ENCODE results near the gene DPP6. TPM values are rescaled to one million over a fixed set of nuclear protein-coding genes. Genes with fewer than 3 reads are reported as not detected.
A peak's percentile ranks its signal among the peaks of the same experiment; 100 is the strongest.

DPP6 gene
- total and polyA plus RNA-seq, 9 of the 15 experiments (the other 6 are each of a cell fraction or from before 2014, with no cell fraction given), result not detected

- H3K9me3 ChIP-seq (replicated peaks; ENCODE audit: control insufficient read depth, insufficient read depth, low read depth, low read length), result peaks cover 3% of the 10 kb centered on the region; the same call in 1 of the 2 replicates
- H3K4me2 ChIP-seq (ENCODE audit: insufficient read depth, low read length), result peak overlapping the region; percentile 16; the same call in 1 of the 2 replicates
- intact Hi-C loops (cut with micrococcal nuclease) (no loop called here), in situ Hi-C loops (cut with MboI) (no loop called here)
- H4K20me1 ChIP-seq (replicated peaks; ENCODE audit: control insufficient read depth, insufficient read depth, low read length), result no peaks in the 10 kb centered on the region
- ATAC-seq (peak; percentile 39; the same call in 1 of the 3 replicates), DNase-seq (ENCODE audit: extremely low read depth in 1 of 4, low spot score in 3 of 4) (no peak), FAIRE-seq (no peak)
- H3K27me3 ChIP-seq (ENCODE audit: control insufficient read depth in 2 of 2, insufficient read depth in 2 of 2, low read length in 2 of 2), result peaks cover 8 to 20% of the 10 kb centered on the region in 2 experiments; a peak in 4 of 5 replicates
- BruUV-seq (replicated peaks), result no TSS peak
- peak; percentile 41; the same call in 1 of the 2 replicates for TF ChIP-seq TEAD4 (IDR thresholded peaks at IDR 0.05; ENCODE audit: low read length)
- TF ChIP-seq TEAD4 (CRISPR knock-in tag; IDR thresholded peaks at IDR 0.05; ENCODE audit: borderline replicate concordance), result no peak
- no peak for TF ChIP-seq ZNF778 (CRISPR knock-in tag; IDR thresholded peaks at IDR 0.05)
- peak; percentile 72; the same call in 1 of the 2 replicates for TF ChIP-seq HNRNPUL1 (IDR thresholded peaks at IDR 0.05; ENCODE audit: low read length)
- TF ChIP-seq NFIC (IDR thresholded peaks at IDR 0.05), result no peak
- peak; percentile 77 for TF ChIP-seq EGR1 (conservative IDR thresholded peaks at IDR 0.05)
- TF ChIP-seq SAFB (IDR thresholded peaks at IDR 0.05; ENCODE audit: borderline replicate concordance, low read depth, low read length), result peak; percentile 67; the same call in 1 of the 2 replicates
- peaks cover 0 to 10% of the 10 kb centered on the region in 2 experiments; a peak in 3 of 5 replicates for H3K4me1 ChIP-seq (replicated peaks in 1 of 2; ENCODE audit: control insufficient read depth in 2 of 2, insufficient read depth in 2 of 2, low read length in 2 of 2)
- H3K36me3 ChIP-seq (ENCODE audit: control insufficient read depth, insufficient read depth, low read length), result no peaks in the 10 kb centered on the region
- 3% methylated on average over 8 of the region's 10 CpGs for WGBS (ENCODE audit: insufficient coverage, low coverage, missing lambda C conversion rate)
- no peaks in the 10 kb centered on the region for H3K9me1 ChIP-seq (ENCODE audit: control insufficient read depth, insufficient read depth, low read length)
- no peak overlapping the region for H3K4me3 ChIP-seq
- ChIA-PET POLR2A (interaction anchor here (0.6 kb wide), 1 partner anchor 120 kb away, joined by 3 read pairs; no protein-coding TSS in a partner anchor), CTCF (ENCODE audit: low intra/inter-chr PET ratio) (no interaction called here)
- H3K27ac ChIP-seq (ENCODE audit: extremely low read depth, low read depth, low read length), result no peak overlapping the region
- no peak overlapping the region for H3K9ac ChIP-seq (ENCODE audit: insufficient read depth in 1 of 2, low read depth in 2 of 2, low read length in 2 of 2)
- H3K79me2 ChIP-seq (ENCODE audit: control insufficient read depth, insufficient read depth, low read length), result no peaks in the 10 kb centered on the region
- no peak overlapping the region for H2AFZ ChIP-seq (ENCODE audit: low read depth, low read length)
Observed at GRCh38 chr7:154656618-154657017, 604.4 kb downstream of the DPP6 start.

- no TSS peak for BruUV-seq (replicated peaks)
- no peak for FAIRE-seq
- DNase-seq (ENCODE audit: extremely low read depth in 1 of 4, low spot score in 3 of 4), result no peak
- in situ Hi-C loops (cut with MboI) (no loop called here), intact Hi-C loops (cut with micrococcal nuclease) (no loop called here)
- Histone ChIP-seq H3K27me3 (ENCODE audit: control insufficient read depth in 2 of 2, insufficient read depth in 2 of 2, low read length in 2 of 2) (no peaks in the 10 kb centered on the region), H3K9me3 (replicated peaks; ENCODE audit: control insufficient read depth, insufficient read depth, low read depth, low read length) (peaks cover 8% of the 10 kb centered on the region), H3K9me1 (ENCODE audit: control insufficient read depth, insufficient read depth, low read length) (no peaks in the 10 kb centered on the region), H4K20me1 (replicated peaks; ENCODE audit: control insufficient read depth, insufficient read depth, low read length) (no peaks in the 10 kb centered on the region), H3K36me3 (ENCODE audit: control insufficient read depth, insufficient read depth, low read length) (no peaks in the 10 kb centered on the region), H3K4me2 (ENCODE audit: insufficient read depth, low read length) (no peak overlapping the region), H2AFZ (ENCODE audit: low read depth, low read length) (no peak overlapping the region), H3K79me2 (ENCODE audit: control insufficient read depth, insufficient read depth, low read length) (no peaks in the 10 kb centered on the region), H3K4me3 (no peak overlapping the region), H3K9ac (ENCODE audit: insufficient read depth in 1 of 2, low read depth in 2 of 2, low read length in 2 of 2) (no peak overlapping the region), H3K4me1 (replicated peaks in 1 of 2; ENCODE audit: control insufficient read depth in 2 of 2, insufficient read depth in 2 of 2, low read length in 2 of 2) (peaks cover 0 to 3% of the 10 kb centered on the region in 2 experiments; a peak in 2 of 5 replicates), H3K27ac (ENCODE audit: extremely low read depth, low read depth, low read length) (no peak overlapping the region)
- no peak for ATAC-seq
- 30% methylated on average over 1 of the region's 1 CpG for WGBS (ENCODE audit: insufficient coverage, low coverage, missing lambda C conversion rate)
- ChIA-PET POLR2A (no interaction called here), CTCF (ENCODE audit: low intra/inter-chr PET ratio) (no interaction called here)
- TF ChIP-seq RBM25 (IDR thresholded peaks at IDR 0.05; ENCODE audit: low read depth, low read length, severe bottlenecking) (peak; percentile 97), ZNF780A (CRISPR knock-in tag; IDR thresholded peaks at IDR 0.05) (no peak)
Observed at GRCh38 chr7:154666768-154667167, 614.6 kb downstream of the DPP6 start.
